Measurements from ENCODE around the gene UNC13A. TPM values are rescaled to one million over a fixed set of nuclear protein-coding genes. Genes with fewer than 3 reads are reported as not detected.

The UNC13A gene
- total and polyA plus RNA-seq, 3 donors from 2014 or later, result 1.2 to 3.2 (median 2.6) TPM

DNA sequence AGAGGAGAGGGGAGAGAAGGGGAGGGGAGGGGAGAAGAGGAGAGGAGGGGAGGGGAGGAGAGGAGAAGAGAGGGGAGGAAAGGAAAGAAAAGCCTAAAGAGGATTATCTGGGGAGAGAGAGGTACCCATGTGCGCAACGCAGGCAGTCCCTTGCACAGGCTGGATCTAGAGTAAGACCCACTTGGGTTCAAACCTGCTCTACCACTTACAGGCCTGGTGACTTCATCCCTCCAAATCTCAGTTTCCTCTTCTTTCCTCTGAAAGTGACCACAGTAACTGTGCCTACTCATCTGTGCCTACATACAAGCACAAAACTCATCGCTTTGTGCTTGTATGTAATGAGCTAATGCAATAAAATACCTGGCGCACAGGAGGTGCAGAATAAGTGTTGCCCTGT, 30.4 kb upstream of the UNC13A start:
- H3K4me1 ChIP-seq, result peaks cover 25% of the 10 kb centered on the region
- no peaks in the 10 kb centered on the region for H3K27me3 ChIP-seq
- DNase-seq, result no peak
- no peak overlapping the region for H3K27ac ChIP-seq
- no peak for TF ChIP-seq POLR2A (IDR thresholded peaks at IDR 0.05)
- no peak for TF ChIP-seq CTCF (IDR thresholded peaks at IDR 0.05)
- peak overlapping the region in 1 of 2 donors; percentile 83 for H3K4me3 ChIP-seq
- no peaks in the 10 kb centered on the region for H3K36me3 ChIP-seq (ENCODE audit: low read depth, missing control alignments)
- H3K9me3 ChIP-seq, result no peaks in the 10 kb centered on the region
- WGBS, 2 donors, result 70 to 86% methylated on average over 4 of the region's 4 CpGs
- intact Hi-C loops (cut with DNase I; ENCODE audit: low total_unique reads), result no loop called here

- Histone ChIP-seq H3K36me3 (ENCODE audit: low read depth, missing control alignments) (no peaks in the 10 kb centered on the region), H3K4me1 (peaks cover 20% of the 10 kb centered on the region), H3K4me3 (no peak overlapping the region), H3K27ac (no peak overlapping the region), H3K9me3 (no peaks in the 10 kb centered on the region), H3K27me3 (no peaks in the 10 kb centered on the region)
- intact Hi-C loops (cut with DNase I; ENCODE audit: low total_unique reads), result no loop called here
- no peak for DNase-seq
- 53 to 60% methylated on average over 4 of the region's 4 CpGs for WGBS, 2 donors
- TF ChIP-seq CTCF (IDR thresholded peaks at IDR 0.05) (no peak), POLR2A (IDR thresholded peaks at IDR 0.05) (no peak)
These were observed 28.3 kb upstream of the UNC13A start for GRCh38 chr19:17716309-17716929.

GRCh38 chr19:17711851-17712250, 23.7 kb upstream of the UNC13A start:
- Histone ChIP-seq H3K9me3 (no peaks in the 10 kb centered on the region), H3K27ac (no peak overlapping the region), H3K4me3 (no peak overlapping the region), H3K27me3 (no peaks in the 10 kb centered on the region), H3K4me1 (no peaks in the 10 kb centered on the region), H3K36me3 (ENCODE audit: low read depth, missing control alignments) (no peaks in the 10 kb centered on the region)
- intact Hi-C loops (cut with DNase I; ENCODE audit: low total_unique reads), result no loop called here
- WGBS, 2 donors, result 82 to 83% methylated on average over 6 of the region's 6 CpGs
- DNase-seq, result no peak
- TF ChIP-seq CTCF (IDR thresholded peaks at IDR 0.05) (no peak), POLR2A (IDR thresholded peaks at IDR 0.05) (no peak)

GRCh38 chr19:17706750-17707181, 18.6 kb upstream of the UNC13A start:
- DNase-seq, result peak; percentile 76
- H3K27me3 ChIP-seq, result no peaks in the 10 kb centered on the region
- intact Hi-C loops (cut with DNase I; ENCODE audit: low total_unique reads), result no loop called here
- TF ChIP-seq CTCF (IDR thresholded peaks at IDR 0.05), result no peak
- TF ChIP-seq POLR2A (IDR thresholded peaks at IDR 0.05), result no peak
- H3K27ac ChIP-seq, result no peak overlapping the region
- 19 to 23% methylated on average over 17 of the region's 17 CpGs for WGBS, 2 donors
- no peaks in the 10 kb centered on the region for H3K36me3 ChIP-seq (ENCODE audit: low read depth, missing control alignments)
- no peaks in the 10 kb centered on the region for H3K9me3 ChIP-seq
- H3K4me1 ChIP-seq, result no peaks in the 10 kb centered on the region
- H3K4me3 ChIP-seq, result no peak overlapping the region

GRCh38 chr19:17703824-17704463, 15.8 kb upstream of the UNC13A start:
- H3K9me3 ChIP-seq, result no peaks in the 10 kb centered on the region
- peak; percentile 61 to 78 (median 70) for TF ChIP-seq CTCF (IDR thresholded peaks at IDR 0.05)
- TF ChIP-seq POLR2A (IDR thresholded peaks at IDR 0.05), result no peak
- H3K27ac ChIP-seq, result no peak overlapping the region
- H3K36me3 ChIP-seq (ENCODE audit: low read depth, missing control alignments), result no peaks in the 10 kb centered on the region
- no peak overlapping the region for H3K4me3 ChIP-seq
- H3K4me1 ChIP-seq, result no peaks in the 10 kb centered on the region
- peak; percentile 71 for DNase-seq
- intact Hi-C loops (cut with DNase I; ENCODE audit: low total_unique reads), result no loop called here
- WGBS, 2 donors, result 60 to 62% methylated on average over 11 of the region's 11 CpGs
- no peaks in the 10 kb centered on the region for H3K27me3 ChIP-seq
